T-helper 22 cell (primary cell): ENCODE results near the gene BICDL1.
"Not testable (repeated sequence)": the region's sequence is repeated elsewhere in the genome, so short reads cannot be mapped to it uniquely, and the experiment has no call there.

Experiments used
- DNase-seq: peaks from one replicate; pipeline ENCODE4 v3.0.0-alpha.2; 2020; ENCODE audit warnings: low read depth

BICDL1 gene

DNA sequence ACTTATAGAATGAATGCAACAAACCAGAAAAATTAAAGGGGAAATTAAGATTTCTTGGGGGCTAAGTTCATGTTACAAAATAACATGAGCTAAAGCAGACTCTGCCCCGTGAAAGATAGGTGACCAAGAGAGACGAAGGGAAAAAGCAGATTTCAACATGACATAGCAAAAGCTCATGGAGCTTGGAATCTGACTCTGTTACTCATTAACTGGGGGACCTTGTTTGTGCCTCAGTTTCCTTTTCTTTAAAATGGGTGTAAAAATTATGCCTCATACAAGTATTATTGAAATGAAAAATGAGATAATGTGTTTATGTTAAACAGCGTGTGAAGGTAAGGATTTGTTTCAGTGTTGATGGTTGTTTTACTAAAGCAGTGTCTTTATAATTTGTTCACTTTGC is 11.5 kb downstream of the BICDL1 start:
- DNase-seq, result no peak

DNA sequence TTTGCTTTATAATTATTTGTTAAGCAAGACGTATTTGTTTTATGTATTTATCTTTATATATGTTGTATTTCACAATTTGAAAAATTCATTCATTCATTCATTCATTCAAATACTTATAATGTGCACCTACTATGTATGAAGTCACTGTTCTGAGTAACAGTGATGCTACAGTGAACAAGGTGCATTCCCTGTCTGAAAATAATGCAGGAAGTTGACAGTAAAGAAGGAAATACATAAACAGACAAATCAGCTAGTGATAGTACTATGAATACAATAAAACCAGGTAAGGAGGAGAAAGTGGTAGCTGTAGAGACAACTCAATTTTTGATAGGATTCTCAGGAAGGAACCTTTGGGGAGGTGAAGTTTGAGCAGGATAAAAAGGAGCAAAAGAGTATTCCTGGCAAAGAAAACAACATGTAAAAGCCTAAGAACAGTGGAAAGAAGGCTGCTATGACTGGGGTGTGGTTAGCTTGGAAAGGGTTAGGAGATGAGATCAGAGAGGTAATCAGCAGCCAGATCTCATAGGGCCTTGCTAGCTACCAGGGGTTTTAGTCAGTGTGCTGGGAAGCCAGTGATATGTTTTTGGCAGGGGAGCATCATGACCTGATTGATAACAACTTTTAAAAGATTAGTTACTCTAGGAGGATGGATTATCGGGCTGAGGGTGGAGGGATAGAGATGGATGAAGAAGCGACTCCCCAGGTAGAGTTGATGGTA is 17.4 kb downstream of the BICDL1 start:
- no peak for DNase-seq

DNA sequence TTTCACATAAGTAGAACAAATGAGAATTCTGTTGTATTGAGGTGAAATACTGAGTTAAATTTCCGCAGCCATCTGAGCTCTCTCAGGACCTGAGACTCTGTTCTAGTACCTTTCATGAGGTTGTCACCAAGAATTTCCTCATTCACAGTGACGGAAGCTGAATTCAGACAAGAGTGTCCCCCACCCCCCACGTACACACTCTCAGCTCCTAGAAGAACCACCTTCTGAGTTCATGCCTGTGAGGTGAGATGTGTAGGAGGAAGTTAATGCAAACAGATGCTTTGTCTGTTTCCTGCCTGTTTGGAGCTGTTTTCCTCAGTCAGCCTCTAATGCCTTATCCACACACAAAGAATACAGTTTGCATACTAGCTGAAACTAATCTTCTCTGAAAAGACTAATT is 18.2 kb downstream of the BICDL1 start:
- DNase-seq, result peak; percentile 52

DNA sequence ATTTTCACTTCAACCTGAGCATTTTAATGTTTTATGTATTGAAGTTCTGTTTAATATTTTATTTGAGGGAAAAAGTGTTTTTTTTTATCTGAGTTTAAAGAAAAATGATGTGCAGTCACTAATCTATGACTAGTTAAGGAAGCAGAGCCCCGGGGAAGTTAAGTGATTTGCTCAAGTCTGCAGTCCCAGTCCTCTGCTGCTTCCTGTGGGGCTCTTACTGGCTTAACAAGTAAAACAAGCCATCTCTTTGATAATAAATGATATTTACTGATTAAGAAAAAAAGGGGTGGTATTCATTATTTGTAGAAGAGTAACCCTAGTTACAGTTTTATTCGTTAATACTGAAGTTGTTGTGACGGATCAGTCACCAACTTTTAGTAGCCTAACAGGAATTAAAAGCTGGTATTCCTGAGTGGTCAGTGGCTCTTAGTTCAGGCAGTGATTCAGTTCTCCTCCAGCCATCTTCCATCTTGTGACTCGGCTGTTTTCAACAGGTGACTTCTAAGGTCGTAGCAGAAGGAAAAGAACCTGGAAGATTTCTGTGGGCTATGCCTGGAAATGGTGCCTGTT is 21.7 kb downstream of the BICDL1 start:
- no peak for DNase-seq

DNA sequence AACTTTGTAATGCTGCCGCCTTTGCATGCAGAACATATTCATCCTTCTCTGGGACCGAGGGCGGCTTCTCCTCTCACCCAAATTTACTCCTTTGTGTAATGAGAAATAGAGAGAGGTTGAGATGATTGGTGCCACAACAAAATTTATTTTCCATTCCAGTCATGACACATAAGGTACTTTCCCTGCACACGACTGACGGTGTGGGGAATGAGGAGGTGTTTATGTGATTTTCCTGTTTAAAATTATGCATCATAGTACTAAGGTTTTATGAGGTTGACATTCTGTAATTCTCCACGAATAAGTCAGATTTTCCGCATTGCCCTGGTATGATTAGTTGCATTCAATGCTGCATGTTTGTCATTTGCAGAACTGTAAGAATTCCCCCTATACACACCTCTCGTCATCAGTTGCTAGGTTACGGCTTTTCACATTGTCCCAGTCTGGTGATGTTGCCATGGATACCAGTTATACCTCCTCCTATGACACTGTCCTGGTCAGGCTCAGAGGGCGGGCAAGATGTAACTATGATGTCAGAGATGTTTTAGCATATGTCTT is 23.1 kb downstream of the BICDL1 start:
- peak; percentile 86 for DNase-seq

DNA sequence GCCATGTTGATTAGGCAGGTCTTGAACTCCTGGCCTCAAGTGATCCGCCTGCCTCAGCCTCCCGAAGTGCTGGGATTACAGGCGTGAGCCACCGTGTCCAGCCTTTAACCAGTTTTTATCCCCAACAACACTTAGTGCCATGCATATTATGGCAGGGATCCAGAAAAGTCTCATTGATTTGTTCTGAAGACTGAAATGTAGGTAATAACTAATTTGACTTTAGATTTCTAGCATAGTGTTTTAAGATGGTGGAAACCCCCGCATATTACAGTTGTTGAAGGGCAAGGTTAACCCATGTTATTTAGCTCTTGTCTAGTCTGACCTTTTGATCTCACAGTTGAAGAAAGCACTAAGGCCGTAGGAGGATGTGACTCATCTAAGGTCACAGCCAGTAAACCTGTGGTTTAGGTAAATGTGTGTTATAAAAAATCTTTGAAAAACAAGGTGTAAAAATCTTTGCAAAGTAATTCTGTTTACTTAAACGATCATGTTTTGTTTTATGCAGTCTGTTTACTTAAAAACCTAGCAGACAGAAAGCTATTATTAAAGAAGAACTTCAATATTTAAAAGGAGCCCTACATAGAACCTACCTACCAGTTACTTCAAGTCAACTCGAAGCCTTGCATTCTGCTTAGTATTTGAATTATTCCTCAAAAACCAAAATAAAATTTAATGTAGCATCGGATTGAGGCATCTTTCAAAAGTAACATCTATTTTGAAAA is 24.8 kb downstream of the BICDL1 start:
- DNase-seq, result peak; percentile 59

DNA sequence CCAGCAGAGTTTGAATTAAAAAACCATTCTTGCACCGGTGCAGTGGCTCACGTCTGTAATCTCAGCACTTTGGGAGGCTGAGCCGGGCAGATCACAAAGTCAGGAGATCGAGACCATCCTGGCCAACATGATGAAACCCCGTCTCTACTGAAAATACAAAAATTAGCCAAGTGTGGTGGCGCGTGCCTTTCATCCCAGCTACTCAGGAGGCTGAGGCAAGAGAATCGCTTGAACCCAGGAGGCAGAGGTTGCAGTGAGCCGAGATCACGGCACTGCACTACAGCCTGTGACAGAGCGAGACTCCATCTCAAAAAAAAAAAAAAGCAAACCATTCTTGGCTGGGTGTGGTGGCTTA is 25.3 kb downstream of the BICDL1 start:
- not testable (repeated sequence) for DNase-seq

DNA sequence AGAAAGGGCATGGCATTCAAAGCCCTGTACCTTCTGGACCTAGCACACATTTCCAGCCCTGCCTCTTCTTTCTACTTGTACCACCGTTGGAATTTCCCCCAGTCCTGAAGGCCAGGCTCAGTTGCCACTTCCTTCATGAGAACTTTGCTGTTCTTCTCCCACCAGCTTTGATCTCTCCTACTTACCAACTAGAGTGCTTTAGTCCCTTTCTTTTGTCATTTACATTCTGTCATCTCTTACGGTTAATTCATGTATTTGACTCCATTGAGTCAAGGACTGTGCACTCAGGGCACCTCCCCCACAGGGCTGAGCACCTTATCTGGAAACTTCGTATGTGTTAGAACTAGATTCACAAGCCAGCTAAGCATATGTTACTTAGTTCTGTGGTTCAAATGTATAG is 26.3 kb downstream of the BICDL1 start:
- peak; percentile 34 for DNase-seq

DNA sequence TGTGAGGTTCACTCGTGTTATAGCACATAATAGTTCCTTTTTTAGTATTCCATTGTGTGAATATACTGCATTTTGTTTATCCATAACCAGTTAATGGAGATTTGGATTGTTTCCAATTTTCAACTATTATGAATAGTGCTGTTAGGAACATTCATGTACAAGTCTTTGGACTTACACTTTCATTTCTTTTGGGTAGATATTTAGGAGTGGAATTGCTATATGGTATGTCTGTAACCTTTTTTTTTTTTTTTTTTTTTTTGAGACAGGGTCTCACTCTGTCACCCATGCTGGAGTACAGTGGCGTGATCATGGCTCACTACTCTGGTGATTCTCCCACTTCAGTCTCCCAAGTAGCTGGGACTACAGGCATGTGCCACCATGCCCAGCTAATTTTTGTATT is 27.2 kb downstream of the BICDL1 start:
- DNase-seq, result not testable (repeated sequence)

DNA sequence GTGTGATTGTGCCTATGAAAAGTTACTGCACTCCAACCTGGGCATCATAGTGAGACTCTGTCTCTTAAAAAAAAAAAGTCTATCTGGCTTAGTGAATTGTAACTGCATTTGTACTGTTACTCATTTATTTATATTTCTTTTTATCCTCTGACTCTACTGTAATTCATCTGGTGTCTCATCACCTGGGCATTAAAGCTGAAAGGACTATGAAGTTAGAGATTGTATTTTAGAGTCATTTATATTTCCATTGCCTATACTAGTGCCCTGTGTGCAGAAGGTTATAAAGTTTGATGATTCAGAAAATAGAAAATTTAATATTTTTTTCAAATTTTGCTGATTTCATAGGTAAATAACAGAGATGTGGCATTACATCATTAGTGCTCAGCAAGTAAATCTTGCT is 30.2 kb downstream of the BICDL1 start:
- DNase-seq, result no peak

DNA sequence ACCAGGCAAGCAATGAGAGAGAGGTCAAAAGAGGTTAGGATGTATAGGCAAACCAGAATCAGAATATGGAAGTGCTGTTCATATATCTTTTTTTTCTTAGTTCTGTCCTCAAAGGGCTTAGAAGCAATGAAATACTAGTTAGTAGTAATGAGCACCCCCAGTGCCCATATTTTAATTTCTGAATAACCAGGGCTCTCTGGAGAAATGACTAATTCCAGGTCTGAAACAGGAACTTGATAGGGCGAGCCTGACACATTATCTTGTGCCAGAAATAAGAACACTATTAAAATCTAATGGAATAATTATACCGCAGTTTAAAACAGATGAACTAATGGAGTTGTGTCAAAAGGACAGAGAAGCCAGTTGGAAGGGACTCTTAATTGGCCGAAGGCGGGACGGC is 30.9 kb downstream of the BICDL1 start:
- no peak for DNase-seq

DNA sequence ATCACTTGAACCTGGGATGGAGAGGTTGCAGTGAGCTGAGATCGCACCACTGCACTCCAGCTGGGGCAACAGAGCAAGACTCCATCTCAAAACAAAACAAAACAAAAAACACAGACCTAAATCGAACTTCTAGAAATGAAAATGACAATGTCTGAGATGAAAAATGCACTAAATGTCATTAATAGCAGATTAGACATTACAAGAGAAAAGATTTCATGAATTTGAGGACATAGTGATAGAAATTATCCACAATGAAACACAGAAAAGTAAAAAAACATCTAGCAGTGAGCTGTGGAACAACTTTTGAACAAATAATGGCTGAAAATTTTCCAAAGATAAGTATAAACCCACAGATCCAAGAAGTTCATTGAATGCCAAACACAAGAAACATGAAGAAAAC is 35.2 kb downstream of the BICDL1 start:
- no peak for DNase-seq

DNA sequence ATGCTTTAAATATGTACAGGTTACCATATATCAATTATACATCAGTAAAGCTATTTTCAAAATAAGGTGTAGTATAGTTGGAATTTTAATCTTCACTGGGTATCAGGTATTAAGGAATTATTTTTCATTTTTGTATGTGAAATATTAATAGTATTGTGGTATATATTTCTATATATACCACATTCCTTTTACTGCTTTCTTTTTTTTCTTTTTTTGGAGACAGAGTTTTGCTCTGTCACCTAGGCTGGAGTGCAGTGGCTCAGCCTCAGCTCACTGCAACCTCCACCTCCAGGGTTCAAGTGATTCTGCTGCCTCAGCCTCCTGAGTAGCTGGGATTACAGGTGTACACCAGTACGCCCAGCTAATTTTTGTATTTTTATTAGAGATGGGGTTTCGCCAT is 36.6 kb downstream of the BICDL1 start:
- DNase-seq, result no peak

DNA sequence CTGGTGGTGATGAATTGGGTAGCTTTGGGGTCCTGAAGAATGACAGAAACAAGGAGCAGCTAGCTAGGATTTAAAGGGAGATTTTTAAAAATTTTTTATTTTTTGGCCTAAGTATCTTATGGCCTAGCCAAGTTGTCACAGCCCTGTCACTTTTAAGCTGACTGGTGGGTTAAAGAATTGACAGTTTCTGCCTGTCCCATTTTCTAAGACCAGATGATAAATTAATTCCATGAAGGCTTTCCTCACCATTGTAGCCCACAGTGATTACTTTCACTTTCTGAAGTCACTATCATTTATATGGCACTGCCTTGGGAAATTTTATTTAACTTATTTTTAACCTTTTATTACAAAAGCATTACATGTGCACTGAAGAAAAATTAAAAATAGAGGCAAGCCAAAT is 43.2 kb downstream of the BICDL1 start:
- DNase-seq, result no peak

DNA sequence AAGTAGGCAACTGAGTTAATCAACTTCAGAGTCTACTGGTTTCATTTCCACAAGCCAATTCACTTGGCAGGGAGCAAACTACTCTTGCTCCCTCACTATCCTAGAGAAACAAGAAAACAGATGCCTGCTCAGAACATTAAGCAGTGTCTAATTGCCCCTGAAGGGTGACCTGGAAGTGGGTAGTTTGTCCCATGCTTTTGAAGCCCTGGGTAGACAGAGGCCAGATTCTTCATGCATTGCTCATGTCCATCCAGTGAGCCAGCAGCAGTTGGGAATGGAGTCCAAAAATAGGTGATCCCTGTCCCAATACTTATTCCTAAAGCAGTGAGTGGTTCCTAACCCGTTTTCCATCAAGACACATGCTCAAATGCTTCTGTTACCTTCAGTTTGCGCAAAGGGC is 48.8 kb downstream of the BICDL1 start:
- DNase-seq, result no peak

DNA sequence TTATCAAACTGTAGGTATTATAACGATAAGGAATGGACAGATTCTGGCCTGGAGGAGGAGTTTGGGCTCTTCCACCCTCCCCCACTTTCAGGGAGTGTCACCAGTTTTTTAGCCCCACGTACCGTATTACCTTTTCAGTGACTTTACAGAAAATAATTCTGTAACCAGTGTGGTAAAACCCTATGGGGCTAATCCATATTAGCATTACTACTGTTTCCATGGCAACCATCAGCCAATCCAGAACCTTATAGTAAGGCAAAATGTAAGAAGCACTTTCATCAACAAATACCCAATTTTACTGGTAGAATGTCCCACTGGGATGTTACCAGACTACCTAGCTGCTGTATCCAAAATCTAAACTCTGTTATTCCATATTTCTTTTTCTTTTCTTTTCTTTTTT is 50.7 kb downstream of the BICDL1 start:
- DNase-seq, result no peak

DNA sequence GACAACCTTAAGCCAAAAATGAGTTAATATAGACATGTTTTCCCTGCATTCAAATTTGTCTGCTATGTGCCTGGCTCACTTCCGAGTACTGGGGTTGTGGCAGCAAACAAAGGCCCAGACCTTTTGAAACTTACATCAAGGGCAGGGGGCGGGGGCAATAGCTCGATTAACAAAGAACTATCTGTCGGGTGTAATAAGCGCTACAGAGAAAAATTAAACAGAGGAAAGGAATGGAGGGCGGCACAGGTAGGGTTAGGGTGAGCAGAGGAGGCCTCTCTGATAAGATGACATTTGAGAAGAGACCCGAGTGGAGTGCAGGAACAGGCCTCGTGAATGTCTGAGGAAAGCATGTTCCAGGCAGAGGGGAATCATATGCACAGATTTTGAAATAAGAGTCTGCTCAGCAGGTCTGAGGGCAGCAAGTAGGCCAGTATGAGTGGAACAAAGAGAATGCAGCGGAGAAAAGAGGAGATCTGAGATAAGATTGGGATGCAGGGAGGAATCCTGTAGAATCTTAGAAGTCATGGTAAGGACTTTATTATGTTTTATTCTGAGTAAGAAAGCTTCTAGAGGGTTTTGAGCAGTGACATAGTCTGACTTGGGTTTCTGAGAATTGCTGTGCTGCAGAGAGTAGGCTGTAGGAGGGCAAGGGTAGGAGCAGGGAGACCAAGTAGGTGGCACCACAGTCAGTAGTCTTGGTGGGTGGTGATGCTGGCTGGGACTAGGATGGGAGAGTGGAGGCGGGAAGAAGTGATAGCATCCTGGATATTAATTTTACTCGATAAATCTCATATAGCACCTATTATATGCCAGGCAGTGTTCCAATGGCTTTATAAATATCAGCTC is 52.6 kb downstream of the BICDL1 start:
- no peak for DNase-seq

DNA sequence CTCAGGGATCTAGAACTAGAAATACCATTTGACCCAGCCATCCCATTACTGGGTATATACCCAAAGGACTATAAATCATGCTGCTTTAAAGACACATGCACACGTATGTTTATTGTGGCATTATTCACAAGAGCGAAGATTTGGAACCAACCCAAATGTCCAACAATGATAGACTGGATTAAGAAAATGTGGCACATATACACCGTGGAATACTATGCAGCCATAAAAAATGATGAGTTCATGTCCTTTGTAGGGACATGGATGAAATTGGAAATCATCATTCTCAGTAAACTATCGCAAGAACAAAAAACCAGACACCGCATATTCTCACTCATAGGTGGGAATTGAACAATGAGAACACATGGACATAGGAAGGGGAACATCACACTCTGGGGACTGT is 56.3 kb downstream of the BICDL1 start:
- not testable (repeated sequence) for DNase-seq

DNA sequence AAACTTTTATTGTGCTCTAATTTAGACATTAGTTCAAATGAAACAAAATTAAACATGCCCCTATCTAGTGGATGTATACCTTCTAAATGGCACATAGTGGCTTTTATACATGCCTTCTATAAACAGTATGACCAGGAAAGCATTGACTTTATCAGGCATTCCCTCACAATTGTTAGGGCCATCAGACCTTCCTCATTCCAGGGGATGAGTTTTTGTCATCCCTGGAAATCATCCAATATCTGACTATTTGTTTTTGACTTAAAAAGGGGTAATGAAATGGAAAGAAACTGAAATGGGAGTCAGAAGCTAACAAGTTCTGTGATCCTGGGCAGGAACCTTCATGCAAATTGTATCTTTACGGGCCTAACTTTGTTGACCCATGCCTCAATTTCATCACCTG is 58.0 kb downstream of the BICDL1 start:
- no peak for DNase-seq

DNA sequence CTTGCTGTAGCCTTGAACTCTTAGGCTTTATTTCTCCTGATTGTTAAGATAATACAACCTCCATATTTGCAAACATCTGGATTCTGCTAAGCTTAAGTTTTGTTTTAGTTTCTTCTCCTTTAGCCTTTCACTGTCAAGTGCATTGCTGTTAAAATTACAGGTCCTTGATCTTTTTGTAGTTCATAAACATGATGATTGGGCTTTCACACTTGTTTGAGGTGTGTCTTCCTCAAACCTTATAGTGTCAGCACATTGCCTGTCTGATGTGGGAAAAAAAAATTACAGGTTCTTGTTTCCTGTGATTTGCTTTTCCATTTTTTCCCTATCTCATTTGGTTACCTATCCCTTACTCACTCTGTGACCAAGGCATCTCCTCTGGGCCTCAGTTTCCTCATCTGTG is 59.2 kb downstream of the BICDL1 start:
- DNase-seq, result no peak

DNA sequence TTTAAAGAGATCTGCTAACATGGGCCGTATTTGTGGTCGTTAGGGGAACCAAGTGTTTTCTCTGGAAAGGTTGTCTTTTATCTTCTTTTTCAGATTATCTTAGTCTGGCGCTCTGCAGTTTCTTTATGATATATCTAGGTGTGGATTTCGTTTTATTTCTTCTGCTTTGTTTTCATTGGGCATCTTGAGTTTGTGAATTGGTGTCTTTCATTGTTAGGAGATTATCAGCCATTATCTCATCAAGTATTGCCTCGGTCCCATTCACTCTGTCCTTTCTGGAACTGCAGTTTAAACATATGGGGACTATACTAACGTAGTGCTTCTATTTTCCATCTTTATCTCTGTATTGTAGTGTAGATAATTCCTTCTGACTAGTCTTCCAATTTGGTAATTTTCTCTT is 60.4 kb downstream of the BICDL1 start:
- no peak for DNase-seq

DNA sequence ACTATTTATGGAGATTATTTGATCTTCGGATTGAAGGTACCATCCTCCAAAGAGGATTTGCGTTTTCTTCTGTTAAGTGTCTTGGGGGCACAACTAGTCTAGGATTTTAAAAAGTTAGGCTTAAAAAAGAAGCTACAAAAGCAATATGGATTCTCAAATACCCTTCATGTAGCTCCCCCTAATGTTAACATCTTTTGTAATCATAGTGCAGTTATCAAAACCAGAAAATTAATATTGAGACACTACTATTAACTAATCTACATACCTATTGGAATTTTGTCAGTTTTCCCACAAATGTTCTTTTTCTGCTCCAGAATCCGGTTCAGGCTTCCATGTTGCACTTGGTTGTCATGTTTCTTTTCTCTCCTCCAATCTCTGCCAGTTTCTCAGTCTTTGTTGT is 62.5 kb downstream of the BICDL1 start:
- no peak for DNase-seq
